DND-41 (cell line): Measurements from ENCODE around the gene PYGL.

Experiments used
- ATAC-seq: fragments of 200-7000 bp; cut with Tn5 transposase; 3 replicates; pipeline ENCODE4 v1.9.1; 2021; ENCODE audit warnings: low read depth; ENCODE audit not compliant: insufficient read depth
- DNase-seq: peaks from one replicate; pipeline ENCODE4 v3.0.0-alpha.2; 2020
- H2AFZ ChIP-seq: 2 replicates; pipeline ENCODE4 v1.6.0; 2012; ENCODE audit warnings: low read depth, low read length
- H3K27ac ChIP-seq: 2 replicates; pipeline ENCODE4 v1.5.1; 2012; ENCODE audit warnings: low read length, inconsistent platforms
- H3K27me3 ChIP-seq: fragments of 200-600 bp; sonication (generic); 2 replicates; pipeline ENCODE4 v1.6.0; 2012; ENCODE audit warnings: low read length, mild to moderate bottlenecking, inconsistent platforms; ENCODE audit not compliant: insufficient read depth, poor library complexity
- H3K36me3 ChIP-seq: 2 replicates; pipeline ENCODE4 v1.5.1; 2012; ENCODE audit warnings: low read length, inconsistent platforms; ENCODE audit not compliant: insufficient read depth
- H3K4me1 ChIP-seq: 2 replicates; pipeline ENCODE4 v1.5.1; 2012; ENCODE audit warnings: mild to moderate bottlenecking, low read length; ENCODE audit not compliant: insufficient read depth
- H3K4me2 ChIP-seq: 2 replicates; pipeline ENCODE4 v1.6.0; 2012; ENCODE audit warnings: mild to moderate bottlenecking, moderate library complexity, low read length, inconsistent platforms; ENCODE audit not compliant: insufficient read depth
- H3K4me3 ChIP-seq, 2 experiments: fragments of 200-600 bp in 1 of 2; shearing (Covaris generic) in 1 of 2; 2 replicates each; pipeline ENCODE4 v1.5.1; 2012 to 2016; ENCODE audit warnings: inconsistent platforms in 2 of 2, low read length in 2 of 2, mild to moderate bottlenecking in 2 of 2, low read depth in 1 of 2, moderate library complexity in 1 of 2
- H3K79me2 ChIP-seq: 2 replicates; pipeline ENCODE4 v1.6.0; 2012; ENCODE audit warnings: low read length, inconsistent platforms; ENCODE audit not compliant: insufficient read depth
- H3K9ac ChIP-seq: 2 replicates; pipeline ENCODE4 v1.6.0; 2012; ENCODE audit warnings: low read depth, mild to moderate bottlenecking, inconsistent platforms, low read length, moderate library complexity
- H3K9me3 ChIP-seq: 2 replicates; pipeline ENCODE4 v1.5.1; 2012; ENCODE audit warnings: low read length, moderate library complexity, mild to moderate bottlenecking, inconsistent platforms; ENCODE audit not compliant: insufficient read depth, severe bottlenecking
- H4K20me1 ChIP-seq: 2 replicates; pipeline ENCODE4 v1.6.0; 2012; ENCODE audit warnings: low read length; ENCODE audit not compliant: insufficient read depth
- EZH2 ChIP-seq: IDR thresholded peaks from 3 replicates; pipeline ENCODE4 v1.6.1; 2012; ENCODE audit warnings: borderline replicate concordance, low read depth, mild to moderate bottlenecking, moderate library complexity, low read length, inconsistent platforms; ENCODE audit not compliant: severe bottlenecking
- TF ChIP-seq, protein P1 (sequence below): IDR thresholded peaks from 2 replicates; pipeline ENCODE4 v1.5.1; 2012; ENCODE audit warnings: borderline replicate concordance, low read length, moderate library complexity, mild to moderate bottlenecking; ENCODE audit not compliant: poor library complexity, severe bottlenecking; ENCODE audit errors: extremely low read depth

Gene PYGL

DNA sequence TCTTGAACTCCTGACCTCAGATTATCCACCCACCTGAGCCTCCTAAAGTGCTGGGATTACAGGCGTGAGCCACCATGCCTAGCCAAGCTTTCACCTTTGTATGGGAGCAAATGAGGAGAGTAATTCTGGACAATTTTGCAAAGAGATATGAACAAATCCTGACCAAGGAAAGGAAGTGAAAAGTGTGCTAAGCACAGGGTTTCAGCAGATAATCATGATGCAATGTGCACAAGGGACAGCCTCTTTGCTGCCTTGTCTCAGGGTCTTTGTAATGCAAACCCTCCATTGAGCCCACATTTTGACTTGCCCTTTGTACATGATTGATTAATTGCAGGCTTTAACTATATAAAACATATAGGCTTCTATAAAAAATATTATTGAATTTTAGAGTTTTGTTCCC, 9.2 kb upstream of the PYGL start:
- DNase-seq (no peak), ATAC-seq (no peak)
- Histone ChIP-seq H3K27me3 (no peaks in the 10 kb centered on the region), H2AFZ (no peak overlapping the region), H3K9ac (no peak overlapping the region), H3K79me2 (no peaks in the 10 kb centered on the region), H4K20me1 (no peaks in the 10 kb centered on the region), H3K4me2 (no peak overlapping the region), H3K9me3 (no peaks in the 10 kb centered on the region), H3K4me3 (no peak overlapping the region), H3K36me3 (no peaks in the 10 kb centered on the region), H3K4me1 (peaks cover 7% of the 10 kb centered on the region), H3K27ac (no peak overlapping the region)
- no peak for TF ChIP-seq EZH2
- TF ChIP-seq, protein P1, sequence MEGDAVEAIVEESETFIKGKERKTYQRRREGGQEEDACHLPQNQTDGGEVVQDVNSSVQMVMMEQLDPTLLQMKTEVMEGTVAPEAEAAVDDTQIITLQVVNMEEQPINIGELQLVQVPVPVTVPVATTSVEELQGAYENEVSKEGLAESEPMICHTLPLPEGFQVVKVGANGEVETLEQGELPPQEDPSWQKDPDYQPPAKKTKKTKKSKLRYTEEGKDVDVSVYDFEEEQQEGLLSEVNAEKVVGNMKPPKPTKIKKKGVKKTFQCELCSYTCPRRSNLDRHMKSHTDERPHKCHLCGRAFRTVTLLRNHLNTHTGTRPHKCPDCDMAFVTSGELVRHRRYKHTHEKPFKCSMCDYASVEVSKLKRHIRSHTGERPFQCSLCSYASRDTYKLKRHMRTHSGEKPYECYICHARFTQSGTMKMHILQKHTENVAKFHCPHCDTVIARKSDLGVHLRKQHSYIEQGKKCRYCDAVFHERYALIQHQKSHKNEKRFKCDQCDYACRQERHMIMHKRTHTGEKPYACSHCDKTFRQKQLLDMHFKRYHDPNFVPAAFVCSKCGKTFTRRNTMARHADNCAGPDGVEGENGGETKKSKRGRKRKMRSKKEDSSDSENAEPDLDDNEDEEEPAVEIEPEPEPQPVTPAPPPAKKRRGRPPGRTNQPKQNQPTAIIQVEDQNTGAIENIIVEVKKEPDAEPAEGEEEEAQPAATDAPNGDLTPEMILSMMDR: no peak

DNA sequence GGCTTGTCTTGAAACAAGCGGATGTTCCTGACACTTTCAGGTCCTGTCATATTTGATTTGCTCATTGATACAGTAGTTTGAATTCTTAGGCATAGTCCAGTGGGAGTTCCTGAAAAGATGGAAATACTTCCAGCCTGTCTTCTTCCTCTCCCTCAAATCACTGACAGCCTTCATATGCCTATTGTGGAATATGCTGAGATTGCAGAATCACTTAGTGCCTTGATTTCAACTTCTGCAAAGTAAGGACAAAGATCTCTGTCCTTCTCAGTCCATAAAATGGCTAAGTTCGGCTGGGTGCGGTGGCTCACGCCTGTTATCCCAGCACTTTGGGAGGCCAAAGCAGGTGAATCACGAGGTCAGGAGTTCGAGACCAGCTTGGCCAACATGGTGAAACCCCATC, 6.7 kb upstream of the PYGL start:
- H3K4me1 ChIP-seq: peaks cover 7% of the 10 kb centered on the region

DNA sequence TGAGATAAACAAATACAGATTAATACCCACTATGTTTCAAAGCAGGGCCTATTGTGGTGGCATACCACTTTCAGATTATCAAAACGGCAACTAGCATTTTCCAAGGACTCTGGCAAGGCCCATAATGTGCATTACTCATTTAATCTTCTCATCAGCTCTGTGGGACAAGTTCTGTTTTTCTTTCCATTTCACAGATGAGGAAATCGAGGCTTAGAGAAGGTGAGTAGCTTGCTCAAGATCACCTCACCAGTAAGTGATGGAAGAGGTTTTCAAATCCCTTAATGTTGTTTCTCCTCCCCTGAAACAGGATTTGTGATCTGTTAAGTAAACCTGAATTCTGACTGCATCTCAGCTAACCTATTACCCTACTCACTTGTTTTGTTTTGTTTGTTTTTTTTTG, 3.9 kb upstream of the PYGL start:
- no peak overlapping the region for H3K4me2 ChIP-seq
- H3K36me3 ChIP-seq: no peaks in the 10 kb centered on the region
- no peak overlapping the region for H3K27ac ChIP-seq
- TF ChIP-seq, protein P1: no peak
- no peak for TF ChIP-seq EZH2
- H3K9me3 ChIP-seq: no peaks in the 10 kb centered on the region
- H3K9ac ChIP-seq: no peak overlapping the region
- H4K20me1 ChIP-seq: no peaks in the 10 kb centered on the region
- ATAC-seq: no peak
- H3K4me3 ChIP-seq: no peak overlapping the region
- no peak overlapping the region for H2AFZ ChIP-seq
- no peaks in the 10 kb centered on the region for H3K27me3 ChIP-seq
- peaks cover 12% of the 10 kb centered on the region for H3K4me1 ChIP-seq
- DNase-seq: no peak
- no peaks in the 10 kb centered on the region for H3K79me2 ChIP-seq

More for the DNA sequence above, 6.7 kb upstream of the PYGL start:
- ATAC-seq: no peak
- H3K36me3 ChIP-seq: no peaks in the 10 kb centered on the region
- H3K9me3 ChIP-seq: no peaks in the 10 kb centered on the region
- no peak overlapping the region for H2AFZ ChIP-seq
- no peak for DNase-seq
- no peak overlapping the region for H3K9ac ChIP-seq
- no peak overlapping the region for H3K27ac ChIP-seq
- H3K27me3 ChIP-seq: no peaks in the 10 kb centered on the region
- no peak overlapping the region for H3K4me2 ChIP-seq
- TF ChIP-seq EZH2: no peak
- TF ChIP-seq, protein P1: no peak
- no peaks in the 10 kb centered on the region for H3K79me2 ChIP-seq
- H3K4me3 ChIP-seq: no peak overlapping the region
- H4K20me1 ChIP-seq: no peaks in the 10 kb centered on the region

DNA sequence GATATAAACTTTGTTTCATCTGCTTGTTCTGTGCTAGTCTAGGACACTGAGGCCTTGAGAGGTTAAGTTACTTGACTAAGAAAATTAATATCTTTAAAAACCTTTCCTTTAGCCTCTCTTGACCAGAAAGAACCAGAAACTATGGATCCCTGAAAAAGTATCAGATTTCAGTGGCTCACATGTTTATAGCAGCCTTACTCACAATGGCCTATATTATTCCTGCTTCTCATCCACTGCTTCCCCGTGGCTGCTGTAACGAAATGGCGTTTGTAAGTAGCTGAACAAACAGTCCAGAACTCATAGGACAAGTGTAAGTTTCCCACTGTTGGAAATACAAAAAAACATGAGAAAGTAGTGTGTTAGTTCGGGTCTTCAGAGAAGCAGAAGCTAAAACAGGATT, 3.2 kb upstream of the PYGL start:
- Histone ChIP-seq H3K36me3 (no peaks in the 10 kb centered on the region), H3K9ac (no peak overlapping the region), H3K4me3 (no peak overlapping the region), H4K20me1 (no peaks in the 10 kb centered on the region), H2AFZ (no peak overlapping the region), H3K4me1 (peaks cover 12% of the 10 kb centered on the region), H3K27me3 (no peaks in the 10 kb centered on the region), H3K4me2 (no peak overlapping the region), H3K79me2 (no peaks in the 10 kb centered on the region), H3K9me3 (no peaks in the 10 kb centered on the region), H3K27ac (no peak overlapping the region)
- DNase-seq (no peak), ATAC-seq (no peak)
- TF ChIP-seq, protein P1: no peak
- TF ChIP-seq EZH2: no peak
